Keratinocyte (primary cell): Measurements from ENCODE around the gene ZNF236. TPM values are rescaled to one million over a fixed set of nuclear protein-coding genes. Genes with fewer than 3 reads are reported as not detected.

ENCODE experiments used
- DNase-seq: peaks from one replicate; pipeline ENCODE4 v3.0.0-alpha.2; 2011; ENCODE audit warnings: low read depth, missing footprints, low spot score
- FAIRE-seq: peaks from 2 replicates; lab custom pipeline; 2011; peaks lifted over from hg19 to GRCh38; lab: Jason Lieb, UNC
- H2AFZ ChIP-seq: 2 replicates; pipeline ENCODE4 v1.6.0; 2012; ENCODE audit warnings: low read length, control low read depth, inconsistent platforms; ENCODE audit not compliant: control insufficient read depth
- H3K27ac ChIP-seq: 2 replicates; pipeline ENCODE4 v1.5.1; 2011; ENCODE audit warnings: low read length; ENCODE audit not compliant: control insufficient read depth, insufficient read depth
- H3K27me3 ChIP-seq: 3 replicates; pipeline ENCODE4 v1.6.0; 2011; ENCODE audit warnings: low read length; ENCODE audit not compliant: control insufficient read depth, insufficient read depth; ENCODE audit errors: extremely low read depth
- H3K36me3 ChIP-seq, 2 experiments: 2 replicates in 1 of 2; 3 replicates in 1 of 2; pipeline ENCODE4 v1.5.1; 2011; ENCODE audit warnings: low read length in 2 of 2, mild to moderate bottlenecking in 1 of 2; ENCODE audit not compliant: control insufficient read depth in 2 of 2, insufficient read depth in 2 of 2; ENCODE audit errors: extremely low read depth in 1 of 2
- H3K4me1 ChIP-seq: 3 replicates; pipeline ENCODE4 v1.5.1; 2011; ENCODE audit warnings: low read length; ENCODE audit not compliant: control insufficient read depth, insufficient read depth; ENCODE audit errors: extremely low read depth
- H3K4me2 ChIP-seq: 3 replicates; pipeline ENCODE4 v1.6.0; 2011; ENCODE audit warnings: low read depth, low read length; ENCODE audit not compliant: control insufficient read depth, insufficient read depth; ENCODE audit errors: extremely low read depth
- H3K4me3 ChIP-seq, 3 experiments: fragments of 200-600 bp in 1 of 3; sonication (generic) in 1 of 3; 2 replicates in 2 of 3; 3 replicates in 1 of 3; pipeline ENCODE4 v1.5.1; 2011 to 2016; ENCODE audit warnings: low read length in 3 of 3, mild to moderate bottlenecking in 3 of 3, control low read depth in 2 of 3, inconsistent platforms in 1 of 3, low read depth in 1 of 3, mixed read lengths in 1 of 3, mixed run types in 1 of 3, moderate library complexity in 1 of 3; ENCODE audit not compliant: control insufficient read depth in 2 of 3, insufficient read depth in 2 of 3; ENCODE audit errors: extremely low read depth in 1 of 3
- H3K79me2 ChIP-seq: 2 replicates; pipeline ENCODE4 v1.6.0; 2012; ENCODE audit warnings: low read length; ENCODE audit not compliant: control insufficient read depth, insufficient read depth
- H3K9ac ChIP-seq: 3 replicates; pipeline ENCODE4 v1.6.0; 2011; ENCODE audit warnings: low read length; ENCODE audit not compliant: control insufficient read depth, insufficient read depth; ENCODE audit errors: extremely low read depth
- H3K9me1 ChIP-seq: 3 replicates; pipeline ENCODE4 v1.6.0; 2011; ENCODE audit warnings: low read length; ENCODE audit not compliant: control insufficient read depth, insufficient read depth; ENCODE audit errors: extremely low read depth
- H3K9me3 ChIP-seq: 2 replicates; pipeline ENCODE4 v1.5.1; 2012; ENCODE audit warnings: low read depth, low read length; ENCODE audit not compliant: control insufficient read depth
- H4K20me1 ChIP-seq: 3 replicates; pipeline ENCODE4 v1.6.0; 2011; ENCODE audit warnings: low read length; ENCODE audit not compliant: control insufficient read depth, insufficient read depth; ENCODE audit errors: extremely low read depth
- EZH2 ChIP-seq: IDR thresholded peaks from one replicate; pipeline ENCODE4 v1.6.1; 2012; ENCODE audit warnings: inconsistent platforms, mild to moderate bottlenecking, low read length, moderate library complexity
- dilution Hi-C: fragments of 300-500 bp; cut with MboI; formaldehyde crosslinking; loops from one replicate; pipeline ENCODE4 v1.7.0; 2020; ENCODE audit warnings: low sequenced_read_pairs; ENCODE audit not compliant: extremely low pct_ligation_motif_present
- polyA plus RNA-seq, 5 experiments: library from polyadenylated mRNA; depleted of rRNA in 3 of 5; stranded (reverse) in 3 of 5; stranded (forward) in 1 of 5; unstranded in 1 of 5; fragments of >200 nt; gene quantifications; 1 replicate in 1 of 5; 2 replicates in 3 of 5; 3 replicates in 1 of 5; pipeline versions ENCODE4 v1.2.1 to v1.2.3, GENCODE V29; 2011 to 2012; ENCODE audit warnings: missing spikeins in 2 of 5, low read depth in 1 of 5, low replicate concordance in 1 of 5
- TF ChIP-seq, protein P1 (sequence below), 3 experiments: IDR thresholded peaks in 1 of 3; conservative IDR thresholded peaks in 1 of 3; optimal IDR thresholded peaks in 1 of 3; 2 replicates in 2 of 3; 3 replicates in 1 of 3; pipeline versions ENCODE3 to v1.5.1; 2011; ENCODE audit warnings: low read length in 3 of 3, mild to moderate bottlenecking in 3 of 3, moderate library complexity in 2 of 3, control low read depth in 1 of 3, inconsistent platforms in 1 of 3; ENCODE audit not compliant: insufficient read depth in 2 of 3; ENCODE audit errors: extremely low read depth in 1 of 3

ZNF236 gene
- polyA plus RNA-seq, 1 donor (not counting 4 experiments of a cell fraction or from before 2014, with no cell fraction given) = 4.5 TPM

DNA sequence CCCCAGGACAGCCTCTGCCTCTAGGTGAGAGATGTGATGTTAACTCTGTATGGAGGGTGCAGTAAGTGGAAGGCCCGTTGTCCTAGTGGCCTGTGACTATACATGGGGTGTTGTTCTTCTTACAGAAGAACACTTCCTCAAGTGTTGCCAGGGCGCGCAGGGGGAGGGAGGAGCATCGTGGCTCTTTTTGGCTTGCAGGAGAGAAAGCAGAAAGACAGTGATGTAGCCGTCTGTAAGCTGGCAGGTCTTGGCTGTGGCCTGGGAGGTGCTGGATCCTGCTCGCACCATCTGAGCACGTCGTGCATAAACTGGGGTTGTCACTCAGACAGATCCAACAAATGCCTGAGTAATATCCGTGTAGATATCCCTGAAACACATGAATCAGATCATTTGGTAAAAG is 44.3 kb downstream of the ZNF236 start:
- Histone ChIP-seq H3K4me2 (no peak overlapping the region), H2AFZ (no peak overlapping the region), H4K20me1 (no peaks in the 10 kb centered on the region), H3K4me1 (no peaks in the 10 kb centered on the region), H3K9me3 (no peaks in the 10 kb centered on the region), H3K9ac (no peak overlapping the region), H3K4me3 (no peak overlapping the region), H3K36me3 (peaks cover 9 to 11% of the 10 kb centered on the region in 2 experiments), H3K27me3 (no peaks in the 10 kb centered on the region), H3K27ac (no peak overlapping the region), H3K9me1 (no peaks in the 10 kb centered on the region), H3K79me2 (no peaks in the 10 kb centered on the region)
- DNase-seq (no peak), FAIRE-seq (no peak)
- dilution Hi-C loops = no loop called here
- TF ChIP-seq EZH2 = no peak
- TF ChIP-seq, protein P1, sequence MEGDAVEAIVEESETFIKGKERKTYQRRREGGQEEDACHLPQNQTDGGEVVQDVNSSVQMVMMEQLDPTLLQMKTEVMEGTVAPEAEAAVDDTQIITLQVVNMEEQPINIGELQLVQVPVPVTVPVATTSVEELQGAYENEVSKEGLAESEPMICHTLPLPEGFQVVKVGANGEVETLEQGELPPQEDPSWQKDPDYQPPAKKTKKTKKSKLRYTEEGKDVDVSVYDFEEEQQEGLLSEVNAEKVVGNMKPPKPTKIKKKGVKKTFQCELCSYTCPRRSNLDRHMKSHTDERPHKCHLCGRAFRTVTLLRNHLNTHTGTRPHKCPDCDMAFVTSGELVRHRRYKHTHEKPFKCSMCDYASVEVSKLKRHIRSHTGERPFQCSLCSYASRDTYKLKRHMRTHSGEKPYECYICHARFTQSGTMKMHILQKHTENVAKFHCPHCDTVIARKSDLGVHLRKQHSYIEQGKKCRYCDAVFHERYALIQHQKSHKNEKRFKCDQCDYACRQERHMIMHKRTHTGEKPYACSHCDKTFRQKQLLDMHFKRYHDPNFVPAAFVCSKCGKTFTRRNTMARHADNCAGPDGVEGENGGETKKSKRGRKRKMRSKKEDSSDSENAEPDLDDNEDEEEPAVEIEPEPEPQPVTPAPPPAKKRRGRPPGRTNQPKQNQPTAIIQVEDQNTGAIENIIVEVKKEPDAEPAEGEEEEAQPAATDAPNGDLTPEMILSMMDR (optimal IDR thresholded peaks at IDR 0.05 in 1 of 3, IDR thresholded peaks at IDR 0.05 in 1 of 3, conservative IDR thresholded peaks at IDR 0.05 in 1 of 3; ENCODE audit: extremely low read depth in 1 of 3, insufficient read depth in 2 of 3, low read length in 3 of 3) = no peak

DNA sequence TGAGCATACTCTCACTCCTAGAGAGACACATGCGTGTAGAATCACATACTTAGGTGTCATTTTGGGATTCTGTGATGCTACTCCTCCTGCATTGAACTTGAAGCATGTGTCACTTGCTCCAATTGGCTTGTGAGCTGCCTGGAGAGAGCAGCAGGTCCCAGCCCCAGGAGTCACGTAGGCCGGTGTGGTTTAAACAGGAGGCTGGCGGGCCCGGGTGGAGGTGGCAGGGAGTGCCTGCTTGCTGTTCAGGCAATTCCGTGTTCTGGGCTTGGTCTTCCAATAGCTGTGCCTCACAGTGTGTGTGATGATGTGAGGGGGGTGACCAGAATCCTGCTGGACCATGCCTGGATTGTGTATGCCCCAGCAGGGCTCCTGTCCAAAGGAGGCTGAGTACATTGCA is 51.0 kb downstream of the ZNF236 start:
- Histone ChIP-seq H3K36me3 (peaks cover 3 to 7% of the 10 kb centered on the region in 2 experiments), H3K27me3 (no peaks in the 10 kb centered on the region), H2AFZ (no peak overlapping the region), H3K9me3 (no peaks in the 10 kb centered on the region), H3K9me1 (no peaks in the 10 kb centered on the region), H4K20me1 (no peaks in the 10 kb centered on the region), H3K27ac (no peak overlapping the region), H3K79me2 (no peaks in the 10 kb centered on the region), H3K4me2 (no peak overlapping the region), H3K4me1 (no peaks in the 10 kb centered on the region), H3K4me3 (no peak overlapping the region), H3K9ac (no peak overlapping the region)
- dilution Hi-C loops = no loop called here
- no peak for FAIRE-seq
- no peak for DNase-seq
- TF ChIP-seq, protein P1 (optimal IDR thresholded peaks at IDR 0.05 in 1 of 3, IDR thresholded peaks at IDR 0.05 in 1 of 3, conservative IDR thresholded peaks at IDR 0.05 in 1 of 3; ENCODE audit: extremely low read depth in 1 of 3, insufficient read depth in 2 of 3, low read length in 3 of 3) = no peak
- TF ChIP-seq EZH2 = no peak
